SK-N-SH (cell line): ENCODE data around the gene TPP2. TPM values are rescaled to one million over a fixed set of nuclear protein-coding genes. Genes with fewer than 3 reads are reported as not detected.

ENCODE experiments used
- CTCF ChIA-PET: fragments of 300-600, 350-600 bp; formaldehyde crosslinking; extraction: SDS; loops from one replicate; lab custom pipeline; 2021; lab: Yijun Ruan, JAX
- POLR2A ChIA-PET: fragments of 350-600 bp; sonication (Branson Sonifier 250); formaldehyde crosslinking; extraction: SDS; loops from one replicate; lab custom pipeline; 2020; ENCODE audit warnings: antibody characterized with exemption, inconsistent platforms; lab: Yijun Ruan, JAX
- DNase-seq: peaks from one replicate; pipeline ENCODE4 v3.0.0; 2012
- H2AFZ ChIP-seq: fragments of 200-600 bp; sonication (generic); 2 replicates; pipeline ENCODE4 v1.8.1; 2016; ENCODE audit warnings: antibody characterized with exemption, mild to moderate bottlenecking, low read depth
- H3F3A ChIP-seq: fragments of 200-600 bp; sonication (generic); replicated peaks from 2 replicates; pipeline ENCODE3; 2016; ENCODE audit warnings: antibody characterized with exemption, mild to moderate bottlenecking; ENCODE audit not compliant: insufficient read depth
- H3K27ac ChIP-seq, 2 experiments: fragments of 200-500 bp in 1 of 2; fragments of 200-600 bp in 1 of 2; sonication (Bioruptor generic) in 1 of 2; sonication (generic), shearing (Covaris generic) in 1 of 2; 2 replicates each; pipeline versions ENCODE4 v1.5.1 to v1.6.1; 2014 to 2016; ENCODE audit warnings: low read depth in 2 of 2, inconsistent platforms in 1 of 2, low read length in 1 of 2, mild to moderate bottlenecking in 1 of 2, mixed read lengths in 1 of 2
- H3K27me3 ChIP-seq: fragments of 200-600 bp; sonication (generic), shearing (Covaris generic); 2 replicates; pipeline ENCODE4 v1.6.1; 2016; ENCODE audit warnings: mixed run types; ENCODE audit not compliant: insufficient read depth
- H3K36me3 ChIP-seq, 2 experiments: fragments of 200-500 bp in 1 of 2; fragments of 200-600 bp in 1 of 2; sonication (Bioruptor generic) in 1 of 2; sonication (generic) in 1 of 2; replicated peaks in 1 of 2; 2 replicates each; pipeline versions ENCODE3 to v1.5.1; 2014 to 2016; ENCODE audit warnings: low read length in 1 of 2, mild to moderate bottlenecking in 1 of 2; ENCODE audit not compliant: insufficient read depth in 2 of 2, control insufficient read depth in 1 of 2
- H3K4me1 ChIP-seq, 2 experiments: fragments of 200-500 bp in 1 of 2; fragments of 200-600 bp in 1 of 2; sonication (Bioruptor generic) in 1 of 2; sonication (generic), shearing (Covaris generic) in 1 of 2; 2 replicates each; pipeline versions ENCODE4 v1.5.1 to v1.6.1; 2014 to 2016; ENCODE audit warnings: low read depth in 1 of 2, low read length in 1 of 2, mixed run types in 1 of 2; ENCODE audit not compliant: insufficient read depth in 2 of 2, control insufficient read depth in 1 of 2
- H3K4me2 ChIP-seq: fragments of 200-600 bp; sonication (generic), shearing (Covaris generic); 2 replicates; pipeline ENCODE4 v1.6.1; 2017; ENCODE audit warnings: mixed run types
- H3K4me3 ChIP-seq, 2 experiments: fragments of 200-500 bp in 1 of 2; fragments of 200-600 bp in 1 of 2; sonication (Bioruptor generic) in 1 of 2; sonication (generic), shearing (Covaris generic) in 1 of 2; 2 replicates each; pipeline versions ENCODE4 v1.5.1 to v1.8.1; 2014 to 2016; ENCODE audit warnings: low read depth in 2 of 2, inconsistent platforms in 1 of 2, low read length in 1 of 2, mild to moderate bottlenecking in 1 of 2, mixed read lengths in 1 of 2, moderate library complexity in 1 of 2
- H3K79me2 ChIP-seq: fragments of 200-600 bp; sonication (generic); 2 replicates; pipeline ENCODE4 v1.8.1; 2017; ENCODE audit warnings: mild to moderate bottlenecking; ENCODE audit not compliant: insufficient read depth
- H3K9ac ChIP-seq: fragments of 200-600 bp; sonication (generic); 2 replicates; pipeline ENCODE4 v1.6.1; 2017; ENCODE audit warnings: mixed run types
- H3K9me2 ChIP-seq: fragments of 200-600 bp; sonication (generic); 2 replicates; pipeline ENCODE4 v1.6.1; 2017; ENCODE audit warnings: mixed run types
- H3K9me3 ChIP-seq: fragments of 200-600 bp; sonication (generic); 2 replicates; pipeline ENCODE4 v1.6.1; 2017; ENCODE audit warnings: mixed run types, mild to moderate bottlenecking, moderate library complexity
- H4K20me1 ChIP-seq: fragments of 200-600 bp; sonication (generic); 2 replicates; pipeline ENCODE4 v1.6.1; 2017; ENCODE audit warnings: mild to moderate bottlenecking, mixed run types; ENCODE audit not compliant: insufficient read depth
- CTCF ChIP-seq: fragments of 200-600 bp; sonication (generic); IDR thresholded peaks from 2 replicates; pipeline ENCODE4 v1.6.1; 2017; ENCODE audit warnings: antibody characterized with exemption, mild to moderate bottlenecking, moderate library complexity
- ELF1 ChIP-seq: IDR thresholded peaks from 2 replicates; pipeline ENCODE4 v1.4.0; 2012
- FOXJ3 ChIP-seq: sonication (generic); formaldehyde crosslinking; IDR thresholded peaks from 2 replicates; pipeline ENCODE4 v1.5.1; 2020; ENCODE audit warnings: mild to moderate bottlenecking, missing genetic modification reagents
- GABPA ChIP-seq: IDR thresholded peaks from 2 replicates; pipeline ENCODE4 v1.4.0; 2012; ENCODE audit warnings: low read depth, mild to moderate bottlenecking
- IRF3 ChIP-seq: fragments of 150-350 bp; IDR thresholded peaks from 2 replicates; pipeline ENCODE4 v1.6.1; 2016; ENCODE audit warnings: mild to moderate bottlenecking, low read depth, low read length
- MEF2A ChIP-seq: IDR thresholded peaks from 2 replicates; pipeline ENCODE4 v1.4.0; 2012; ENCODE audit warnings: low read depth, borderline replicate concordance
- MXI1 ChIP-seq: IDR thresholded peaks from 2 replicates; pipeline ENCODE4 v1.6.1; 2012; ENCODE audit warnings: mild to moderate bottlenecking, low read depth, low read length, improper control_type of control experiment
- RAD21 ChIP-seq: IDR thresholded peaks from 2 replicates; pipeline ENCODE4 v1.6.1; 2012; ENCODE audit warnings: mild to moderate bottlenecking, low read length
- RXRA ChIP-seq: IDR thresholded peaks from 2 replicates; pipeline ENCODE4 v1.4.0; 2012; ENCODE audit warnings: low read depth, mild to moderate bottlenecking, borderline replicate concordance
- TAF1 ChIP-seq: IDR thresholded peaks from 2 replicates; pipeline ENCODE4 v1.6.1; 2012; ENCODE audit warnings: low read depth, mild to moderate bottlenecking, low read length, moderate library complexity, borderline replicate concordance
- TEAD4 ChIP-seq: IDR thresholded peaks from 2 replicates; pipeline ENCODE4 v1.4.0; 2012; ENCODE audit warnings: mild to moderate bottlenecking, borderline replicate concordance; ENCODE audit not compliant: insufficient read depth
- USF2 ChIP-seq: fragments of 150-350 bp; IDR thresholded peaks from 2 replicates; pipeline ENCODE4 v1.6.1; 2017; ENCODE audit warnings: antibody characterized with exemption, low read length, low read depth, borderline replicate concordance
- WGBS: methylation state at CpG from one replicate; pipeline ENCODE4 v1.1.6; 2017; ENCODE audit warnings: low lambda C conversion rate; 5-methylcytosine and 5-hydroxymethylcytosine counted together
- polyA plus RNA-seq, 3 experiments: library from polyadenylated mRNA; depleted of rRNA; stranded (reverse); fragments of >200 nt; gene quantifications; 2 replicates each; pipeline ENCODE4 v1.2.3, GENCODE V29; 2012
- TF ChIP-seq, protein P1 (sequence below): IDR thresholded peaks from 2 replicates; pipeline ENCODE4 v1.4.0; 2012; ENCODE audit warnings: low read depth, borderline replicate concordance

Gene TPP2
- polyA plus RNA-seq, 1 of the 3 experiments (the other 2 are of a cell fraction) = 8.3 TPM

- 77% methylated on average over 6 of the region's 6 CpGs for WGBS
- peaks cover 3% of the 10 kb centered on the region for H3F3A ChIP-seq
- H3K9ac ChIP-seq = no peak overlapping the region
- H3K27me3 ChIP-seq = no peaks in the 10 kb centered on the region
- no peaks in the 10 kb centered on the region for H3K9me2 ChIP-seq
- ChIA-PET CTCF (interaction anchor here (1.0 kb wide), 1 partner anchor 14 kb away, joined by 3 read pairs; no protein-coding TSS in a partner anchor), POLR2A (interaction anchor here (0.5 kb wide), 1 partner anchor 994 kb away, joined by 3 read pairs; no protein-coding TSS in a partner anchor)
- H3K27ac ChIP-seq = no peak overlapping the region
- TF ChIP-seq CTCF (no peak), IRF3 (no peak), ELF1 (no peak), FOXJ3 (CRISPR knock-in tag) (no peak), TEAD4 (no peak), MXI1 (no peak), RXRA (no peak), TAF1 (no peak), GABPA (no peak), USF2 (no peak), MEF2A (no peak), RAD21 (no peak)
- TF ChIP-seq, protein P1, sequence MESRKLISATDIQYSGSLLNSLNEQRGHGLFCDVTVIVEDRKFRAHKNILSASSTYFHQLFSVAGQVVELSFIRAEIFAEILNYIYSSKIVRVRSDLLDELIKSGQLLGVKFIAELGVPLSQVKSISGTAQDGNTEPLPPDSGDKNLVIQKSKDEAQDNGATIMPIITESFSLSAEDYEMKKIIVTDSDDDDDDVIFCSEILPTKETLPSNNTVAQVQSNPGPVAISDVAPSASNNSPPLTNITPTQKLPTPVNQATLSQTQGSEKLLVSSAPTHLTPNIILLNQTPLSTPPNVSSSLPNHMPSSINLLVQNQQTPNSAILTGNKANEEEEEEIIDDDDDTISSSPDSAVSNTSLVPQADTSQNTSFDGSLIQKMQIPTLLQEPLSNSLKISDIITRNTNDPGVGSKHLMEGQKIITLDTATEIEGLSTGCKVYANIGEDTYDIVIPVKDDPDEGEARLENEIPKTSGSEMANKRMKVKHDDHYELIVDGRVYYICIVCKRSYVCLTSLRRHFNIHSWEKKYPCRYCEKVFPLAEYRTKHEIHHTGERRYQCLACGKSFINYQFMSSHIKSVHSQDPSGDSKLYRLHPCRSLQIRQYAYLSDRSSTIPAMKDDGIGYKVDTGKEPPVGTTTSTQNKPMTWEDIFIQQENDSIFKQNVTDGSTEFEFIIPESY = no peak
- H4K20me1 ChIP-seq = no peaks in the 10 kb centered on the region
- DNase-seq = no peak
- no peaks in the 10 kb centered on the region for H3K36me3 ChIP-seq
- H3K79me2 ChIP-seq = no peaks in the 10 kb centered on the region
- peaks cover 3% of the 10 kb centered on the region; the same call in 1 of the 2 replicates for H3K9me3 ChIP-seq
- no peak overlapping the region for H3K4me2 ChIP-seq
- H2AFZ ChIP-seq = no peak overlapping the region
- H3K4me3 ChIP-seq = no peak overlapping the region
- peaks cover 6 to 8% of the 10 kb centered on the region in 2 experiments; a peak in 2 of 4 replicates for H3K4me1 ChIP-seq
Measured at GRCh38 chr13:102697264-102697663, 100.5 kb downstream of the TPP2 start.
